ENCODE results near the gene HHLA2.
"Not testable (repeated sequence)": the region's sequence is repeated elsewhere in the genome, so short reads cannot be mapped to it uniquely, and the experiment has no call there.

HHLA2 gene

GRCh38 chr3:108296239-108296638 lies at the start of gene HHLA2:
Gene HHLA2 (plus strand): TSS chr3:108296548. CDS start chr3:108351814, 55,266 bp downstream.
- no peak for DNase-seq

- DNase-seq = no peak
Observed at GRCh38 chr3:108250626-108251025, 45.7 kb upstream of the HHLA2 start.

GRCh38 chr3:108251265-108251664 lies 45.1 kb upstream of the HHLA2 start:
- DNase-seq = no peak

GRCh38 chr3:108251844-108252243 lies 44.5 kb upstream of the HHLA2 start:
- no peak for DNase-seq

GRCh38 chr3:108255131-108255530 lies 41.2 kb upstream of the HHLA2 start:
- no peak for DNase-seq

GRCh38 chr3:108264534-108265298 lies 31.6 kb upstream of the HHLA2 start:
- DNase-seq = not testable (repeated sequence)

GRCh38 chr3:108268235-108268634 lies 28.1 kb upstream of the HHLA2 start:
- DNase-seq = not testable (repeated sequence)

- no peak for DNase-seq
Observed at GRCh38 chr3:108271626-108272025, 24.7 kb upstream of the HHLA2 start.

GRCh38 chr3:108279066-108279465 lies 17.3 kb upstream of the HHLA2 start:
- not testable (repeated sequence) for DNase-seq

GRCh38 chr3:108280476-108280875 lies 15.9 kb upstream of the HHLA2 start:
- DNase-seq = no peak

- no peak for DNase-seq
Observed at GRCh38 chr3:108281670-108282069, 14.7 kb upstream of the HHLA2 start.

GRCh38 chr3:108283006-108283405 lies 13.3 kb upstream of the HHLA2 start:
- DNase-seq = no peak

GRCh38 chr3:108283989-108284388 lies 12.4 kb upstream of the HHLA2 start:
- DNase-seq = no peak

- DNase-seq = no peak
Observed at GRCh38 chr3:108285176-108285575, 11.2 kb upstream of the HHLA2 start.

- no peak for DNase-seq
Observed at GRCh38 chr3:108287146-108287545, 9.2 kb upstream of the HHLA2 start.

- DNase-seq = not testable (repeated sequence)
Observed at GRCh38 chr3:108288193-108288592, 8.2 kb upstream of the HHLA2 start.

GRCh38 chr3:108289159-108289558 lies 7.2 kb upstream of the HHLA2 start:
- no peak for DNase-seq

GRCh38 chr3:108292450-108292849 lies 3.9 kb upstream of the HHLA2 start:
- DNase-seq = no peak

- no peak for DNase-seq
Observed at GRCh38 chr3:108292905-108293328, 3.4 kb upstream of the HHLA2 start.

- no peak for DNase-seq
Observed at GRCh38 chr3:108293858-108294257, 2.5 kb upstream of the HHLA2 start.

GRCh38 chr3:108295421-108296175 lies 750 bp upstream of the HHLA2 start:
- no peak for DNase-seq

- no peak for DNase-seq
Observed at GRCh38 chr3:108297647-108298046, 1.3 kb downstream of the HHLA2 start.

GRCh38 chr3:108298056-108298455 lies 1.7 kb downstream of the HHLA2 start:
- DNase-seq = no peak
